ENCODE results near the gene LDAF1. TPM values are rescaled to one million over a fixed set of nuclear protein-coding genes. Genes with fewer than 3 reads are reported as not detected.
A peak's percentile ranks its signal among the peaks of the same experiment; 100 is the strongest.
"Not testable (repeated sequence)": the region's sequence is repeated elsewhere in the genome, so short reads cannot be mapped to it uniquely, and the experiment has no call there.

Gene LDAF1
- total RNA-seq = 10 to 100 TPM in 1 of 2 donors, 1 to 10 TPM in 1; 4.9 to 32.4 TPM

GRCh38 chr16:21158208-21159110 is at the start of gene LDAF1:
TSS of gene LDAF1 (plus strand) at chr16:21158674. CDS start at chr16:21161183, 2,509 bp downstream.
- H3K36me3 ChIP-seq (replicated peaks in 1 of 2; ENCODE audit: insufficient read depth in 1 of 2, low read depth in 2 of 2) = no peaks in the 10 kb centered on the region
- no peaks in the 10 kb centered on the region for H3K27me3 ChIP-seq
- WGBS, 2 donors = 1 to 2% methylated on average over 33 to 44 of the region's 59 CpGs
- no peaks in the 10 kb centered on the region for H3K9me3 ChIP-seq
- peak within 1 kb of the TSS; percentile 76 to 88 for H3K4me3 ChIP-seq
- peaks cover 37% of the 10 kb centered on the region for H3K4me1 ChIP-seq
- ATAC-seq (peak; percentile 86), DNase-seq (peak; percentile 81 to 90 (median 85))
- TF ChIP-seq CTCF (IDR thresholded peaks at IDR 0.05) (no peak), POLR2A (IDR thresholded peaks at IDR 0.05) (peak; percentile 37 to 59 (median 58))
- intact Hi-C loops (cut with DNase I) = no loop called here
- H3K27ac ChIP-seq = peak within 1 kb of the TSS; percentile 48 to 76 (median 62)

GRCh38 chr16:21115551-21115950 is 42.9 kb upstream of the LDAF1 start:
- WGBS, 2 donors = 88 to 93% methylated on average over 4 of the region's 4 CpGs
- ATAC-seq; H3K27me3 ChIP-seq; H3K4me1 ChIP-seq; H3K36me3 ChIP-seq (replicated peaks in 1 of 2; ENCODE audit: insufficient read depth in 1 of 2, low read depth in 2 of 2); H3K9me3 ChIP-seq; H3K27ac ChIP-seq; intact Hi-C loops (cut with DNase I); H3K4me3 ChIP-seq; DNase-seq: not testable (repeated sequence)

GRCh38 chr16:21116148-21116693 is 42.3 kb upstream of the LDAF1 start:
- intact Hi-C loops (cut with DNase I) = no loop called here
- Histone ChIP-seq H3K4me1 (no peaks in the 10 kb centered on the region), H3K4me3 (no peak overlapping the region), H3K9me3 (no peaks in the 10 kb centered on the region), H3K27ac (no peak overlapping the region), H3K36me3 (replicated peaks in 1 of 2; ENCODE audit: insufficient read depth in 1 of 2, low read depth in 2 of 2) (no peaks in the 10 kb centered on the region), H3K27me3 (no peaks in the 10 kb centered on the region)
- ATAC-seq (no peak), DNase-seq (no peak)
- no peak for TF ChIP-seq CTCF (IDR thresholded peaks at IDR 0.05)
- TF ChIP-seq POLR2A (IDR thresholded peaks at IDR 0.05) = no peak
- 41 to 49% methylated on average over 12 to 13 of the region's 13 CpGs for WGBS, 2 donors

- H3K36me3 ChIP-seq (replicated peaks in 1 of 2; ENCODE audit: insufficient read depth in 1 of 2, low read depth in 2 of 2) = no peaks in the 10 kb centered on the region
- H3K4me1 ChIP-seq = no peaks in the 10 kb centered on the region
- intact Hi-C loops (cut with DNase I) = no loop called here
- no peaks in the 10 kb centered on the region for H3K9me3 ChIP-seq
- H3K27me3 ChIP-seq = no peaks in the 10 kb centered on the region
- no peak for TF ChIP-seq POLR2A (IDR thresholded peaks at IDR 0.05)
- TF ChIP-seq CTCF (IDR thresholded peaks at IDR 0.05) = no peak
- no peak overlapping the region for H3K27ac ChIP-seq
- no peak for DNase-seq
- H3K4me3 ChIP-seq = no peak overlapping the region
- WGBS, 2 donors = 83 to 90% methylated on average over 4 of the region's 4 CpGs
- no peak for ATAC-seq
Observed at GRCh38 chr16:21117567-21117966, 40.9 kb upstream of the LDAF1 start.

- Histone ChIP-seq H3K9me3 (no peaks in the 10 kb centered on the region), H3K36me3 (replicated peaks in 1 of 2; ENCODE audit: insufficient read depth in 1 of 2, low read depth in 2 of 2) (no peaks in the 10 kb centered on the region), H3K4me3 (no peak overlapping the region), H3K27me3 (no peaks in the 10 kb centered on the region), H3K4me1 (no peaks in the 10 kb centered on the region), H3K27ac (no peak overlapping the region)
- ATAC-seq (no peak), DNase-seq (no peak)
- 38 to 44% methylated on average over 2 of the region's 2 CpGs for WGBS, 2 donors
- TF ChIP-seq CTCF (IDR thresholded peaks at IDR 0.05) (no peak), POLR2A (IDR thresholded peaks at IDR 0.05) (no peak)
- intact Hi-C loops (cut with DNase I) = no loop called here
Observed at GRCh38 chr16:21120976-21121520, 37.4 kb upstream of the LDAF1 start.
